GM23248 (cell line): ENCODE results near the gene SLF2. TPM values are rescaled to one million over a fixed set of nuclear protein-coding genes. Genes with fewer than 3 reads are reported as not detected.

ENCODE experiments used
- DNase-seq: peaks from one replicate; pipeline ENCODE4 v3.0.0-alpha.2; 2015
- H2AFZ ChIP-seq: fragments of 200-600 bp; sonication (generic); 2 replicates; pipeline ENCODE4 v1.6.1; 2016; ENCODE audit warnings: antibody characterized with exemption
- H3F3A ChIP-seq: fragments of 200-600 bp; sonication (generic); 2 replicates; pipeline ENCODE4 v1.6.1; 2016; ENCODE audit warnings: mild to moderate bottlenecking, antibody characterized with exemption, mixed run types; ENCODE audit not compliant: insufficient read depth
- H3K27ac ChIP-seq: fragments of 200-600 bp; sonication (generic); 2 replicates; pipeline ENCODE4 v1.5.1; 2016; ENCODE audit warnings: mild to moderate bottlenecking
- H3K27me3 ChIP-seq: fragments of 200-600 bp; sonication (generic); replicated peaks from 2 replicates; pipeline ENCODE4 v1.6.1; 2016; ENCODE audit warnings: mild to moderate bottlenecking; ENCODE audit not compliant: insufficient read depth
- H3K36me3 ChIP-seq: fragments of 200-600 bp; sonication (generic); 2 replicates; pipeline ENCODE4 v1.6.1; 2016; ENCODE audit warnings: low read depth, mild to moderate bottlenecking
- H3K4me1 ChIP-seq: fragments of 200-600 bp; sonication (generic); 2 replicates; pipeline ENCODE4 v1.6.1; 2016; ENCODE audit warnings: mild to moderate bottlenecking; ENCODE audit not compliant: insufficient read depth
- H3K4me2 ChIP-seq: fragments of 200-600 bp; sonication (generic); one replicate; pipeline ENCODE4 v1.6.1; 2016; ENCODE audit warnings: mild to moderate bottlenecking; ENCODE audit not compliant: unreplicated experiment
- H3K4me3 ChIP-seq: fragments of 200-600 bp; sonication (generic); 2 replicates; pipeline ENCODE4 v1.5.1; 2016; ENCODE audit warnings: mild to moderate bottlenecking
- H3K79me2 ChIP-seq: fragments of 200-600 bp; sonication (generic); 2 replicates; pipeline ENCODE4 v1.6.1; 2016; ENCODE audit warnings: mild to moderate bottlenecking; ENCODE audit not compliant: insufficient read depth
- H3K9ac ChIP-seq: fragments of 200-600 bp; sonication (generic); 2 replicates; pipeline ENCODE4 v1.6.1; 2016; ENCODE audit warnings: mild to moderate bottlenecking
- H3K9me2 ChIP-seq: fragments of 200-600 bp; sonication (generic); 2 replicates; pipeline ENCODE4 v1.6.1; 2016; ENCODE audit warnings: mixed run types, mild to moderate bottlenecking, moderate library complexity; ENCODE audit not compliant: insufficient read depth
- H3K9me3 ChIP-seq: fragments of 200-600 bp; sonication (generic); one replicate; pipeline ENCODE4 v1.6.1; 2017; ENCODE audit warnings: low read depth
- H4K20me1 ChIP-seq: fragments of 200-600 bp; sonication (generic); 2 replicates; pipeline ENCODE4 v1.6.0; 2016; ENCODE audit not compliant: insufficient read depth
- EZH2 ChIP-seq: fragments of 200-600 bp; sonication (generic); IDR thresholded peaks from 2 replicates; pipeline ENCODE4 v1.6.1; 2018; ENCODE audit warnings: antibody characterized with exemption, mild to moderate bottlenecking; ENCODE audit not compliant: insufficient read depth, poor library complexity, severe bottlenecking
- EZH2phosphoT487 ChIP-seq: fragments of 200-600 bp; sonication (generic); IDR thresholded peaks from 2 replicates; pipeline ENCODE4 v1.6.1; 2018; ENCODE audit warnings: antibody characterized with exemption, moderate library complexity, mild to moderate bottlenecking, low read depth; ENCODE audit not compliant: insufficient read depth
- WGBS, 2 experiments: methylation state at CpG; one replicate each; pipeline ENCODE4 v1.1.6; 2015 to 2017; ENCODE audit warnings: low lambda C conversion rate in 2 of 2, low coverage in 1 of 2; ENCODE audit errors: missing lambda C conversion rate in 2 of 2; 5-methylcytosine and 5-hydroxymethylcytosine counted together
- in situ Hi-C: fragments of 300-500 bp; cut with MboI; formaldehyde crosslinking; loops from 2 replicates; pipeline ENCODE4 v1.15.0; 2020
- polyA plus RNA-seq: library from polyadenylated mRNA; unstranded; fragments of >200 nt; fragmentation: Nextera tagmentation; extraction: Ambion mirVana; gene quantifications from 2 replicates; pipeline ENCODE4 v1.2.1, GENCODE V29; 2016
- total RNA-seq: library from RNA; depleted of rRNA; stranded (reverse); fragments of >200 nt; shearing (Covaris generic); gene quantifications from 2 replicates; pipeline ENCODE4 v1.2.3, GENCODE V29; 2014

The SLF2 gene
- total and polyA plus RNA-seq, 2 experiments from 2014 or later = 12.5 to 15.6 TPM

DNA sequence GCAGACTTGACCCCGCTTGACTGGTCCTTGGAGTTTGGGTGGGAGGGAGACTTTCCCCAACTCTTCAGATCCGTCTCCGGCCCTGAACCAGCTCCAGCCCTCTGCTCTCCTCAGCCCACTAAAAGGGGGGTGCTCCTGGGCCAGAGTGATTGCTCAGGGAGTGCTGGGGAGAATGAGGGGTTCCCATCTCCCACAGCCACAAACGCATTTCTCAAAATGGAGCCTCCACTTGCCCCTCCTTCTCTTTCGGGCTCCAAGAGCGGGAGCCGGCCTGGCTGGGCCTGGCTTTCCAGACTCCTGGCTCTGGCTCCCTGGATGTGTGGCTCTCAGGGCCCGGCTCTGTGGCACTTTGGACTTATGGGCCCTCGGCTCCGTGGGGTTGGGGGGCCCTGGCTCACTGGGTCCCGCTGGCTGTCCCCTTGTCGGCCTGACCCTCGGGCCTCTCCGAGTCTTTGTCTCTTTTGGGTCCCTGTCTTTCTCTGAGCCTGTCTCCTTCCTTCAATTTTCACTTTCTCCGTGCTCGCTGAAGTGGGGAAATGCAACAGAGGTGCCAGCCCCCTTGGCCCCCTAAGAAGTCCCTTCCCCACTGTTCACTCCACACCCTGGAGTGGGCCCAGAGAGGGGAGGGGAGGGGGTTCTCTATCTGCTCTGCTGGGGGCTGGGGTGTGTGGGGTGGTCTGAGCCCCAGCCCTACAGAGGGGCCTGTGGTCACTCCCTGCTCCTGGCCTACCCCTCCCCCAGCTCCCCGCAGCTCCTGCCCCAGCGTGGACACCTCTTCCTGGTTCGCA lies 87.6 kb downstream of the SLF2 start:
- peaks cover 23% of the 10 kb centered on the region for H3F3A ChIP-seq
- H3K9ac ChIP-seq = peak overlapping the region; percentile 100
- H3K27ac ChIP-seq = peak overlapping the region; percentile 91
- WGBS, 2 experiments = 3% methylated on average over 19 of the region's 19 CpGs
- H3K36me3 ChIP-seq = peaks cover 10% of the 10 kb centered on the region
- peaks cover 22% of the 10 kb centered on the region for H3K4me1 ChIP-seq
- H2AFZ ChIP-seq = peak overlapping the region; percentile 61
- peaks cover 56% of the 10 kb centered on the region for H3K79me2 ChIP-seq
- peak overlapping the region; percentile 98 for H3K4me3 ChIP-seq
- DNase-seq = peak; percentile 76
- H3K27me3 ChIP-seq = no peaks in the 10 kb centered on the region
- H3K9me2 ChIP-seq = no peaks in the 10 kb centered on the region
- peak overlapping the region; percentile 71 for H3K4me2 ChIP-seq
- no peak for TF ChIP-seq EZH2phosphoT487
- TF ChIP-seq EZH2 = no peak
- no peaks in the 10 kb centered on the region for H4K20me1 ChIP-seq
- no peaks in the 10 kb centered on the region for H3K9me3 ChIP-seq
- in situ Hi-C loops = no loop called here

GRCh38 chr10:101000915-101001658 lies 88.3 kb downstream of the SLF2 start:
- in situ Hi-C loops = no loop called here
- Histone ChIP-seq H3K79me2 (peaks cover 64% of the 10 kb centered on the region), H3K36me3 (peaks cover 15% of the 10 kb centered on the region), H3K27me3 (no peaks in the 10 kb centered on the region), H3K9me2 (no peaks in the 10 kb centered on the region), H3K9ac (peak overlapping the region; percentile 100), H3K4me2 (peak overlapping the region; percentile 71), H2AFZ (no peak overlapping the region), H3K4me3 (peak overlapping the region; percentile 98), H3F3A (peaks cover 19% of the 10 kb centered on the region), H4K20me1 (no peaks in the 10 kb centered on the region), H3K27ac (peak overlapping the region; percentile 91), H3K4me1 (peaks cover 22% of the 10 kb centered on the region), H3K9me3 (no peaks in the 10 kb centered on the region)
- 23 to 25% methylated on average over 12 of the region's 12 CpGs for WGBS, 2 experiments
- peak; percentile 97 for DNase-seq
- TF ChIP-seq EZH2 = no peak
- TF ChIP-seq EZH2phosphoT487 = no peak

- TF ChIP-seq EZH2 = no peak
- peaks cover 64% of the 10 kb centered on the region for H3K79me2 ChIP-seq
- peak overlapping the region; percentile 71 for H3K4me2 ChIP-seq
- peaks cover 19% of the 10 kb centered on the region for H3K4me1 ChIP-seq
- H3F3A ChIP-seq = peaks cover 19% of the 10 kb centered on the region
- no peaks in the 10 kb centered on the region for H4K20me1 ChIP-seq
- no peak overlapping the region for H2AFZ ChIP-seq
- in situ Hi-C loops = no loop called here
- peak overlapping the region; percentile 100 for H3K9ac ChIP-seq
- no peaks in the 10 kb centered on the region for H3K9me2 ChIP-seq
- no peaks in the 10 kb centered on the region for H3K27me3 ChIP-seq
- no peak for DNase-seq
- WGBS, 2 experiments = 23 to 34% methylated on average over 5 of the region's 5 CpGs
- peak overlapping the region; percentile 91 for H3K27ac ChIP-seq
- H3K4me3 ChIP-seq = peak overlapping the region; percentile 98
- no peaks in the 10 kb centered on the region for H3K9me3 ChIP-seq
- peaks cover 18% of the 10 kb centered on the region for H3K36me3 ChIP-seq
Observed at GRCh38 chr10:101001659-101002035, 88.9 kb downstream of the SLF2 start.

GRCh38 chr10:101002456-101002855 lies 89.7 kb downstream of the SLF2 start:
- Histone ChIP-seq H3K9ac (peak overlapping the region; percentile 100; the same call in 1 of the 2 replicates), H3K9me3 (no peaks in the 10 kb centered on the region), H4K20me1 (no peaks in the 10 kb centered on the region), H3F3A (peaks cover 19% of the 10 kb centered on the region), H3K4me1 (peaks cover 18% of the 10 kb centered on the region), H3K4me2 (no peak overlapping the region), H2AFZ (no peak overlapping the region), H3K27ac (0 out of 2 replicates have a peak overlapping the region, but pooled peaks have one; percentile 91), H3K4me3 (no peak overlapping the region), H3K79me2 (peaks cover 64% of the 10 kb centered on the region), H3K27me3 (no peaks in the 10 kb centered on the region), H3K36me3 (peaks cover 23% of the 10 kb centered on the region), H3K9me2 (no peaks in the 10 kb centered on the region)
- DNase-seq = no peak
- 92 to 94% methylated on average over 11 of the region's 11 CpGs for WGBS, 2 experiments
- no peak for TF ChIP-seq EZH2
- TF ChIP-seq EZH2phosphoT487 = no peak
- in situ Hi-C loops = no loop called here
